ENCODE results near the gene PROP1. TPM values are rescaled to one million over a fixed set of nuclear protein-coding genes. Genes with fewer than 3 reads are reported as not detected.
"Not testable (repeated sequence)": the region's sequence is repeated elsewhere in the genome, so short reads cannot be mapped to it uniquely, and the experiment has no call there.

Gene PROP1
- total and polyA plus RNA-seq, 10 donors: not detected

DNA sequence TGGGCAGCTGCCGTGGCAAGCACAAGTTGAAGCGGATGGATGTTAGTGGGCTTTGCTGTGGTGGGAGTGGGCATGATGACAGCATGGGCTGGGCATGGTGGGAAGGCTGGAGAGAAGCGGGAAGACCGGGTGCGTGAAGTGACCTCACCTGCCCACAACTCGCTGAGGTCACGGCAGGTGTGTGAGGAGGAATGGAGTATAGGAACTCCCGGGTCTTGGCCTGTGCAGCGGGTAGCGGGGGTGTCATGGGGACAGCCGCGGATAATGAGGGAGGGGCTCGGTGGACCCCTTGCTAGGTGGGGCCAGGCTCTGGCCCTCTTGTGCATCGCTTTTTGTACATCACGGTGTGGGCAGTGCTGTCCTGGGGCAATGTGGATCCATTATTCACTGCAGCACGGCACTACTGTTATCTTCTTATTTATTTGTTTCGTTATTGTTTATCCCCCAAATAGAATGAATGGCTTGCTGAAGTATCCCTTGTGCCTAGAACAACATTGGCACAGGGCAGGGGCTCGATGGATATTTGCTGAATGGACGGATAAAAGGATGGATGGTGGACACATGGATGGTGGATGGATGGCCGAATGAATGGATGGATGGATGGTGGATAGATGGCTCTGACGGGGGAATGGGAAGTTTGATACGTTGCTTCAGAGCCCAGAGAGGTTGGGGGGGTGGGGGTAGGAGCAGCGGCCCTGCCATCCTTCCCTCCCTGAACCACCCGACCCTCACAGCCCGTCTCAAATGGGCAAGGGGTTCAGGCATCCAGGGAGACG, 14.6 kb downstream of the PROP1 start:
- Histone ChIP-seq H3K27me3 (replicated peaks in 1 of 7) (peaks cover 4 to 65% (median 48%) of the 10 kb centered on the region in 7 donors), H3K4me3 (no peak overlapping the region), H3K27ac (no peak overlapping the region), H3K9me3 (no peaks in the 10 kb centered on the region), H3K36me3 (no peaks in the 10 kb centered on the region), H3K4me1 (peaks cover 0 to 24% (median 6%) of the 10 kb centered on the region in 6 donors)
- intact Hi-C loops (cut with DNase I; ENCODE audit: low total_unique reads): no loop called here
- no peak for DNase-seq
- TF ChIP-seq POLR2AphosphoS5 (IDR thresholded peaks at IDR 0.05) (no peak), POLR2A (IDR thresholded peaks at IDR 0.05) (no peak)
- TF ChIP-seq, protein P1, sequence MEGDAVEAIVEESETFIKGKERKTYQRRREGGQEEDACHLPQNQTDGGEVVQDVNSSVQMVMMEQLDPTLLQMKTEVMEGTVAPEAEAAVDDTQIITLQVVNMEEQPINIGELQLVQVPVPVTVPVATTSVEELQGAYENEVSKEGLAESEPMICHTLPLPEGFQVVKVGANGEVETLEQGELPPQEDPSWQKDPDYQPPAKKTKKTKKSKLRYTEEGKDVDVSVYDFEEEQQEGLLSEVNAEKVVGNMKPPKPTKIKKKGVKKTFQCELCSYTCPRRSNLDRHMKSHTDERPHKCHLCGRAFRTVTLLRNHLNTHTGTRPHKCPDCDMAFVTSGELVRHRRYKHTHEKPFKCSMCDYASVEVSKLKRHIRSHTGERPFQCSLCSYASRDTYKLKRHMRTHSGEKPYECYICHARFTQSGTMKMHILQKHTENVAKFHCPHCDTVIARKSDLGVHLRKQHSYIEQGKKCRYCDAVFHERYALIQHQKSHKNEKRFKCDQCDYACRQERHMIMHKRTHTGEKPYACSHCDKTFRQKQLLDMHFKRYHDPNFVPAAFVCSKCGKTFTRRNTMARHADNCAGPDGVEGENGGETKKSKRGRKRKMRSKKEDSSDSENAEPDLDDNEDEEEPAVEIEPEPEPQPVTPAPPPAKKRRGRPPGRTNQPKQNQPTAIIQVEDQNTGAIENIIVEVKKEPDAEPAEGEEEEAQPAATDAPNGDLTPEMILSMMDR (IDR thresholded peaks at IDR 0.05 in 8 of 11, conservative IDR thresholded peaks at IDR 0.05 in 3 of 11): no peak
- WGBS, 5 donors: 69 to 83% (median 77%) methylated on average over 26 of the region's 26 CpGs

DNA sequence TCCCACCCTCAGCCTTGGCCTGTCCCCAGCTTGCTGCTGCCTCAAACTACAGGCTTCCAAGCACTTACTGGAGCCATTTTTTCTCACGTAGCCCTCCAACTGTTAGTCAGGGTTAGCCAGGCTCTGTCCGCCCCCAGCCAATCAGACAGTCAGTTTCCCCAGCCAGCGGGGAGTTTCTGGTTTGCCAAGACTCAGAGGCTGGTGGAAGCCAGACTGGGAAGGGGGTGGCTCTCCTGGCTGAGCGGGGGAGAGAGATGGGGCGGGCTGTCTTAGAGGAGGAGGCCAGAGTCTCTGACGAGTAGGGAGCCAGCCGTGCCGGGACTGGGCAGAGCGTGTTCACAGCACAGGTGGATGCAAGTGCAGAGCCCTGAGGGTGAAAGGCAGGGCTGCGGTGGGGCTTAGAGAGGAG, 15.3 kb downstream of the PROP1 start:
- H3K4me3 ChIP-seq: no peak overlapping the region
- peaks cover 0 to under 1% (median 0%) of the 10 kb centered on the region in 8 donors for H3K9me3 ChIP-seq
- intact Hi-C loops (cut with DNase I; ENCODE audit: low total_unique reads): no loop called here
- no peaks in the 10 kb centered on the region for H3K36me3 ChIP-seq
- peaks cover 0 to 24% (median 6%) of the 10 kb centered on the region in 6 donors for H3K4me1 ChIP-seq
- TF ChIP-seq, protein P1 (IDR thresholded peaks at IDR 0.05 in 8 of 11, conservative IDR thresholded peaks at IDR 0.05 in 3 of 11): no peak
- TF ChIP-seq POLR2AphosphoS5 (IDR thresholded peaks at IDR 0.05) (no peak), POLR2A (IDR thresholded peaks at IDR 0.05) (no peak)
- 57 to 74% (median 67%) methylated on average over 10 of the region's 10 CpGs for WGBS, 5 donors
- no peak for DNase-seq
- peaks cover 4 to 58% (median 48%) of the 10 kb centered on the region in 7 donors for H3K27me3 ChIP-seq (replicated peaks in 1 of 7)
- no peak overlapping the region for H3K27ac ChIP-seq

DNA sequence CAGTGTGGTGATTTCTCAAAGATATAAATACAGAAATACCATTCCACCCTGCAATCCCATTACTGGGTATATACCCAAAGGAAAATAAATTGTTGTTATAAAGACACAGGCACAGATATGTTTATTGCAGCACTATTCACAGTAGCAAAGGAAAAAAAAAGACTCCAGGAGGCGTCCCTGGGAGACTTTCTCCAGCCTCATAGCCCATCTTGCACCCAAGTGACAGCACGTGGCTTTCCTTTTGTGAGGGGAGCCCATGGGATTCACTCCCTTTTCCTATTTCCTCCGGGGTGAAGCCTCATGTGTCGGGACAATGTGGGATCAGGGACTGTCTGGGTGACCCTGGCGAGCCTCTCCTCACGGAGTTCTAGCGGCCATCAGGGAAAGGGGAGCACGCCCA, 18.4 kb downstream of the PROP1 start:
- H3K4me1 ChIP-seq; H3K36me3 ChIP-seq; H3K4me3 ChIP-seq; DNase-seq; H3K27ac ChIP-seq; intact Hi-C loops (cut with DNase I; ENCODE audit: low total_unique reads); H3K9me3 ChIP-seq: not testable (repeated sequence)
- H3K27me3 ChIP-seq (replicated peaks in 1 of 7): peaks cover 0 to 27% (median 19%) of the 10 kb centered on the region in 7 donors
- WGBS, 5 donors: 56 to 67% (median 61%) methylated on average over 5 to 8 of the region's 8 CpGs

DNA sequence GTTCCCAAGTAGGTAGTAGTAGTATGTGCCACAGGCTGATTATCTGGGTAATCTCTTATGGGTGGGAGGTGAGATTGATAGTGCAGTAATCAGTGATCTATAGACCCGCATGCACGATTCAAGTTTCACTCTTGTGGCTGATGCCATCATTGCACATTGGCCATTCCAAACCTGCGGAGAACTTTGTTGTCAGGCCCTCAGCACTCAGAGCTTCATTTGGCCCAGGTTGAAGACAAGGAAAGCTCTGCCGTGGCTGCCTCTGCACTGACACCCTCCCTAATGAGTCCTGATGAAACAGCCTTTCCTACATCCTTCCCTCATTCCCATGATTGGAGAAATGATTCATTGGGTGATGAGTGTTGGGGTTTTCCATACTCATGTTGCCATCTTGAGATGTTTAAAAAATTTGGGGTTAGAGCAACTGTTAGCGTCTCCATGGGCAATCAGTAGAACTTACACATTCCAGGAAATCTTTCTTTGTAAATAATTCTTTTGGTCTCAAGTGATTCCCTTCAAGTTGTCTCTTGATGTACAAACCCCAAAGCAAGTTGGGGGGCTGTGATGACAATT, 22.9 kb downstream of the PROP1 start:
- Histone ChIP-seq H3K4me3 (no peak overlapping the region), H3K9me3 (peaks cover 0 to 5% (median 0%) of the 10 kb centered on the region in 8 donors), H3K27me3 (replicated peaks in 1 of 7) (peaks cover 0 to 9% (median 0%) of the 10 kb centered on the region in 7 donors), H3K4me1 (no peaks in the 10 kb centered on the region), H3K36me3 (no peaks in the 10 kb centered on the region), H3K27ac (no peak overlapping the region)
- intact Hi-C loops (cut with DNase I; ENCODE audit: low total_unique reads): no loop called here
- DNase-seq: no peak
- TF ChIP-seq POLR2A (IDR thresholded peaks at IDR 0.05): no peak
- no peak for TF ChIP-seq POLR2AphosphoS5 (IDR thresholded peaks at IDR 0.05)
- TF ChIP-seq, protein P1 (IDR thresholded peaks at IDR 0.05 in 8 of 11, conservative IDR thresholded peaks at IDR 0.05 in 3 of 11): no peak
- WGBS, 5 donors: 77 to 98% (median 88%) methylated on average over 5 of the region's 5 CpGs
